Muscle of leg (tissue), 11 donors: ENCODE data around the gene CORO2B. TPM values are rescaled to one million over a fixed set of nuclear protein-coding genes. Genes with fewer than 3 reads are reported as not detected.

Source experiments
- DNase-seq: peaks from one replicate; pipeline ENCODE4 v3.0.0; 2013
- H3K27ac ChIP-seq: one replicate; pipeline ENCODE4 v1.5.1; 2013; ENCODE audit warnings: mild to moderate bottlenecking, low read length, control low read depth
- H3K27me3 ChIP-seq: one replicate; pipeline ENCODE4 v1.6.1; 2013; ENCODE audit warnings: low read length; ENCODE audit not compliant: control insufficient read depth, insufficient read depth
- H3K36me3 ChIP-seq: one replicate; pipeline ENCODE4 v1.6.1; 2013; ENCODE audit warnings: low read length; ENCODE audit not compliant: control insufficient read depth, insufficient read depth
- H3K4me1 ChIP-seq: one replicate; pipeline ENCODE4 v1.6.1; 2013; ENCODE audit warnings: low read length; ENCODE audit not compliant: control insufficient read depth, insufficient read depth
- H3K4me3 ChIP-seq: one replicate; pipeline ENCODE4 v1.5.1; 2013; ENCODE audit warnings: low read length, control low read depth
- H3K9me3 ChIP-seq: replicated peaks from 2 replicates; pipeline ENCODE4 v1.6.1; 2013; ENCODE audit warnings: low read depth, low read length; ENCODE audit not compliant: control insufficient read depth
- WGBS: methylation state at CpG from one replicate; pipeline ENCODE4 v1.1.5; 2013; ENCODE audit warnings: missing lambda C conversion rate; ENCODE audit not compliant: insufficient coverage; 5-methylcytosine and 5-hydroxymethylcytosine counted together
- polyA plus RNA-seq, 8 donors: library from polyadenylated mRNA; unstranded; fragments of 120-200 nt; gene quantifications; one replicate each; pipeline versions ENCODE4 v1.2.1 to v1.2.3, GENCODE V29; 2013; ENCODE audit warnings: inconsistent platforms in 1 of 8, low replicate concordance in 1 of 8; ENCODE audit not compliant: insufficient read length in 8 of 8, insufficient read depth in 1 of 8
- total RNA-seq: library from RNA; stranded (reverse); fragments of 120-200 nt; gene quantifications from one replicate; pipeline ENCODE4 v1.2.4, GENCODE V29; 2013

Gene CORO2B
- total and polyA plus RNA-seq, 9 donors = 2.9 to 8.6 (median 5.3) TPM

GRCh38 chr15:68765602-68766368 is 187.0 kb downstream of the CORO2B start:
- Histone ChIP-seq H3K27me3 (no peaks in the 10 kb centered on the region), H3K4me3 (no peak overlapping the region), H3K9me3 (no peaks in the 10 kb centered on the region), H3K36me3 (no peaks in the 10 kb centered on the region), H3K4me1 (peaks cover 2% of the 10 kb centered on the region), H3K27ac (peak overlapping the region; percentile 22)
- DNase-seq = peak; percentile 65
- 57% methylated on average over 1 of the region's 11 CpGs for WGBS

GRCh38 chr15:68767833-68768232 is 189.0 kb downstream of the CORO2B start:
- DNase-seq = no peak
- Histone ChIP-seq H3K27me3 (no peaks in the 10 kb centered on the region), H3K9me3 (no peaks in the 10 kb centered on the region), H3K4me3 (no peak overlapping the region), H3K27ac (no peak overlapping the region), H3K4me1 (peaks cover 2% of the 10 kb centered on the region), H3K36me3 (no peaks in the 10 kb centered on the region)
- WGBS = 44% methylated on average over 2 of the region's 4 CpGs

GRCh38 chr15:68768321-68768720 is 189.5 kb downstream of the CORO2B start:
- Histone ChIP-seq H3K27ac (no peak overlapping the region), H3K9me3 (no peaks in the 10 kb centered on the region), H3K36me3 (no peaks in the 10 kb centered on the region), H3K27me3 (no peaks in the 10 kb centered on the region), H3K4me1 (peaks cover 2% of the 10 kb centered on the region), H3K4me3 (no peak overlapping the region)
- DNase-seq = no peak
- no CpG with 5 or more reads among the region's 2 CpGs for WGBS

- no peak overlapping the region for H3K4me3 ChIP-seq
- no peak for DNase-seq
- H3K27ac ChIP-seq = no peak overlapping the region
- H3K4me1 ChIP-seq = peaks cover 3% of the 10 kb centered on the region
- no peaks in the 10 kb centered on the region for H3K9me3 ChIP-seq
- no peaks in the 10 kb centered on the region for H3K27me3 ChIP-seq
- no peaks in the 10 kb centered on the region for H3K36me3 ChIP-seq
- no CpG with 5 or more reads among the region's 2 CpGs for WGBS
These were observed 190.9 kb downstream of the CORO2B start for GRCh38 chr15:68769702-68770101.

GRCh38 chr15:68770216-68770615 is 191.4 kb downstream of the CORO2B start:
- Histone ChIP-seq H3K9me3 (no peaks in the 10 kb centered on the region), H3K4me3 (no peak overlapping the region), H3K27ac (no peak overlapping the region), H3K36me3 (no peaks in the 10 kb centered on the region), H3K4me1 (peaks cover 6% of the 10 kb centered on the region), H3K27me3 (no peaks in the 10 kb centered on the region)
- no peak for DNase-seq

- Histone ChIP-seq H3K4me3 (no peak overlapping the region), H3K27me3 (no peaks in the 10 kb centered on the region), H3K27ac (no peak overlapping the region), H3K9me3 (no peaks in the 10 kb centered on the region), H3K4me1 (peaks cover 21% of the 10 kb centered on the region), H3K36me3 (peaks cover 6% of the 10 kb centered on the region)
- WGBS = no CpG with 5 or more reads among the region's 2 CpGs
- no peak for DNase-seq
These were observed 194.2 kb downstream of the CORO2B start for GRCh38 chr15:68773036-68773435.

- H3K4me3 ChIP-seq = no peak overlapping the region
- peaks cover 6% of the 10 kb centered on the region for H3K36me3 ChIP-seq
- H3K27ac ChIP-seq = no peak overlapping the region
- no peak for DNase-seq
- H3K9me3 ChIP-seq = no peaks in the 10 kb centered on the region
- H3K27me3 ChIP-seq = no peaks in the 10 kb centered on the region
- peaks cover 21% of the 10 kb centered on the region for H3K4me1 ChIP-seq
- 89% methylated on average over 3 of the region's 4 CpGs for WGBS
These were observed 195.3 kb downstream of the CORO2B start for GRCh38 chr15:68774120-68774519.

GRCh38 chr15:68774521-68775235 is 195.9 kb downstream of the CORO2B start:
- H3K27ac ChIP-seq = no peak overlapping the region
- peaks cover 11% of the 10 kb centered on the region for H3K36me3 ChIP-seq
- no peaks in the 10 kb centered on the region for H3K9me3 ChIP-seq
- H3K27me3 ChIP-seq = no peaks in the 10 kb centered on the region
- H3K4me3 ChIP-seq = no peak overlapping the region
- WGBS = no CpG with 5 or more reads among the region's 3 CpGs
- H3K4me1 ChIP-seq = peaks cover 21% of the 10 kb centered on the region
- DNase-seq = peak; percentile 59

- H3K4me1 ChIP-seq = peaks cover 21% of the 10 kb centered on the region
- DNase-seq = no peak
- H3K4me3 ChIP-seq = no peak overlapping the region
- peaks cover 14% of the 10 kb centered on the region for H3K36me3 ChIP-seq
- no peaks in the 10 kb centered on the region for H3K9me3 ChIP-seq
- H3K27me3 ChIP-seq = no peaks in the 10 kb centered on the region
- 71% methylated on average over 2 of the region's 3 CpGs for WGBS
- H3K27ac ChIP-seq = peak overlapping the region; percentile 37
These were observed 196.4 kb downstream of the CORO2B start for GRCh38 chr15:68775236-68775577.

GRCh38 chr15:68775671-68776476 is 197.1 kb downstream of the CORO2B start:
- Histone ChIP-seq H3K9me3 (no peaks in the 10 kb centered on the region), H3K4me3 (no peak overlapping the region), H3K27ac (peak overlapping the region; percentile 68), H3K4me1 (peaks cover 21% of the 10 kb centered on the region), H3K27me3 (no peaks in the 10 kb centered on the region), H3K36me3 (peaks cover 20% of the 10 kb centered on the region)
- DNase-seq = peak; percentile 96
- WGBS = 12% methylated on average over 6 of the region's 8 CpGs
